NCI-H1048 (cell line): ENCODE measurements around the gene TRPM4.
"Not testable (repeated sequence)": the region's sequence is repeated elsewhere in the genome, so short reads cannot be mapped to it uniquely, and the experiment has no call there.

Experiments used
- DNase-seq: peaks from one replicate; lab custom pipeline; 2025; lab: John Stamatoyannopoulos, UW

The TRPM4 gene

DNA sequence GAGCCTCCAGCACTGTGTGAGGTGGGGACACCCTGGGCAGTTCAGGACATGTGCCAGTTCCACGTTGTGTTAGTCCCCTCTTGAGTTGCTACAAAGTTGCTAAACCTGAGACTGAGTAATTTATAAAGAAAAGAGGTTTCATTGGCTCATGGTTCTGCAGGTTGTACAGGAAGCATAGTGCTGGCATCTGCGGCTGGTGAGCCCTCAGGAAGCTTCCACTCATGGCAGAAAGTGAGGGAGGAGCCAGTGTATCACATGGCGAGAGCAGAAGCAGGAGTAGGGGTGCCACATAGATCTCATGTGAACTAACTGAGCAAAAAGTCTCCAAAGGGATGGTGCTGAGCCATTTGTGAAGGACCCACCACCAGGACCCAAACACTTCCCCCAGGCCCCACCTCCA, 33.2 kb downstream of the TRPM4 start:
- DNase-seq = no peak

DNA sequence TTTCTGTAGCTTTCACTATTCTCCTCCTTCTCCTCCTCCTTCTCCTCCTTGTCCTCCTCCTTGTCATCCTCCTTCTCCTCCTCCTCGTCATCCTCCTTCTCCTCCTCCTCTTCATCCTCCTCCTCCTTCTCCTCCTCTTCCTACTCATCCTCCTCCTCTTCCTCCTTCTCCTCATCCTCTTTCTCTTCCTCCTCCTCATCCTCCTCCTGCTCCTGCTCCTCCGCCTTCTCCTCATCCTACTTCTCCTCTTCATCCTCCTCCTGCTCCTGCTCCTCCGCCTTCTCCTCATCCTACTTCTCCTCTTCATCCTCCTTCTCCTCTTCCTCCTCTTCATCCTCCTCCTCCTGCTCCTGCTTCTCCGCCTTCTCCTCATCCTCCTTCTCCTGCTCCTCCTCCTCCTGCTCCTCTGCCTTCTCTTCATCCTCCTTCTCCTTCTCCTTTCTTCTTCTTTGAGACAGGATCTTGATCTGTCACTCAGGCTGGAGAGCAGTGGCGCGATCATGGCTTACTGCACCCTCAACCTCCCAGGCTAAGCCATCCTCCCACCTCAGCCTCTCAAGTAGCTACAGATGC, 36.3 kb downstream of the TRPM4 start:
- DNase-seq = no peak

DNA sequence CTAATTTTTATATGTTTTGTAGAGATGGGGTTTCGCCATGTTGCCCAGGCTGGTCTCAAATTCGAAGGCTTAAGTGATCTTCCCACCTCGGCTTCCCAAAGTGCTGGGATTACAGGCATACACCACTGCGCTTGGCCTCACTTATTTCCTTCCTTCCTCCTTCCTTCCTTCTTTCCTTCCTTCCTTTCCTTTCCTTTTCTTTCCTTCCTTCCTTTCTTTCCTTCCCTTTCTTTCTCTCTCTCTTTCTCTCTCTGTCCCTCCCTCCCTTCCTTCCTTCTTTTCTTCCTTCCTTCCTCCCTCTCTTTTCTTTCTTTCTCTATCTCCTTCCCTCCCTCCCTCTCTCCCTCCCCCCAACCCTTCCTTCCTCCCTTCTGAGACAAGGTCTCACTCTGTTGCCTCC, 36.8 kb downstream of the TRPM4 start:
- no peak for DNase-seq

DNA sequence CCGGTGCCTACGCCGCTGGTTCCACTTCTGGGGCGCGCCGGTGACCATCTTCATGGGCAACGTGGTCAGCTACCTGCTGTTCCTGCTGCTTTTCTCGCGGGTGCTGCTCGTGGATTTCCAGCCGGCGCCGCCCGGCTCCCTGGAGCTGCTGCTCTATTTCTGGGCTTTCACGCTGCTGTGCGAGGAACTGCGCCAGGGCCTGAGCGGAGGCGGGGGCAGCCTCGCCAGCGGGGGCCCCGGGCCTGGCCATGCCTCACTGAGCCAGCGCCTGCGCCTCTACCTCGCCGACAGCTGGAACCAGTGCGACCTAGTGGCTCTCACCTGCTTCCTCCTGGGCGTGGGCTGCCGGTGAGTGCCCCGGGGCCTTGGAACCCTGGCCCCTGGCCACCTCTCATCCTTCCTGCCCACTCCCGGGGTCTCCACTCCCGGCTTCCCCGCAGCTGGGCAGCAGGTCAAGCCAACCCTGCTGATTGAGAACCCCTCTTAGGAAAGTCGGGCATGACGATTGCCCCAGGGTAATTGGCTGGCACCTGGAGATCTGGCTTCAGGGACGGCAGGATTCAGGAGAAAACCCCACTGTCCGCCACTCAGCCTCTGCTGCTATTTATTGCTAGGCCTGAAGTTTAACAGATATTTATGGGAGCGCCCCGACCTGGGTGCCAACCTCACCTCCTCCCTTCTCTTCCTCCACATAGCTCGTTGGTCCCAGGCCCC, 39.1 kb downstream of the TRPM4 start:
- no peak for DNase-seq

DNA sequence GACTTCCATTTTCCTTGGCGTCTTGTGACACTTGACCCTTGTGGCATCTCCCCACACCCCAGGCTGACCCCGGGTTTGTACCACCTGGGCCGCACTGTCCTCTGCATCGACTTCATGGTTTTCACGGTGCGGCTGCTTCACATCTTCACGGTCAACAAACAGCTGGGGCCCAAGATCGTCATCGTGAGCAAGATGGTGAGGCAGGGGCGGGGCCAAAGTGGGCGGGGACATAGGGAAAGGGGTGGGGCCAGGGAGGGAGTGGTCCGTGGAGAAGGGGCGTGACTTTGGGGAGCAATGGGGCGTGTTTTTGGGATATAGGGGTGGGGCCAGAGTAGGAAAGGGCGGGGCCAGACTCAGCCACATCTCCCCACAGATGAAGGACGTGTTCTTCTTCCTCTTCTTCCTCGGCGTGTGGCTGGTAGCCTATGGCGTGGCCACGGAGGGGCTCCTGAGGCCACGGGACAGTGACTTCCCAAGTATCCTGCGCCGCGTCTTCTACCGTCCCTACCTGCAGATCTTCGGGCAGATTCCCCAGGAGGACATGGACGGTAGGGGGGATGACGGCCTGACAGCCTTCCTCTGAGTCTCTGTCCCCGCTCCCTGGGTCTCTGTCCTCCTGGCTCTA, 42.8 kb downstream of the TRPM4 start:
- no peak for DNase-seq

DNA sequence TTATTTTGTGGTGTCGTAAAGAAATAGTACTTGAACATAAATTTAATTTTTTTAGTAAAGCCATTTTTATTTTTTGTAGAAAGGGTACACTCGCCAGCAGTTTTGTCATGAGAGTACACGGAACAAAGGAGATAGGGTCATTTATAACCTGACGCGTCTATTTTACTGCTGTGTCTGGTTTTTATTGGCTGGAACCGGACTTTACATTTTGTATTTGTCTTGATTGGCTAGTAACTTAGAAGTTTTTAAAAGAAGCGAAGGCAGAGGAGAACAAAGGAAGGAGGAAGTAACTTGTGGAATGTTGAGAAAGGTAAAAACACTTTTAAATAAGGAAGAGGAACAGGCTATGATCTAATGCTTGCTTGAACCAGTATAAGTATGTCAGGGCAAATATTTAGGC, 43.5 kb downstream of the TRPM4 start:
- DNase-seq = no peak

DNA sequence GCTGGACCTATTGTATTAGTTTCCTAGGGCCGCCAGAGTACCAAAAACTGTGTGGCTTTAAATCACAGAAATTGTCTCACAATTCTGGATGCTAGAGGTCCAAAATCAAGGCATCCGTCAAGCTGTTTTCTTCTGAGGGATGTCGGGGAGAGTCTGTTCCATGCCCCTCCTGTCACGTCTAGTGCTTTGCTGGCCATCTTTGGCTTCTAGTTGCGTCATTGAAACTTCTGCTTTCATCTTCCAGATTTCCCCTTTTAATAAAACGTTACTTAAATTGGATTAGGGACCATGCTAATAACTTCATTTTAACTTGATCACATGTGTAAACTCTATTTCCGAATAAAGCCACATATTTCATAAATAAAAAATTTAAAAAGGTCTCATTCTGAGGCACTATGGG, 47.5 kb downstream of the TRPM4 start:
- no peak for DNase-seq

DNA sequence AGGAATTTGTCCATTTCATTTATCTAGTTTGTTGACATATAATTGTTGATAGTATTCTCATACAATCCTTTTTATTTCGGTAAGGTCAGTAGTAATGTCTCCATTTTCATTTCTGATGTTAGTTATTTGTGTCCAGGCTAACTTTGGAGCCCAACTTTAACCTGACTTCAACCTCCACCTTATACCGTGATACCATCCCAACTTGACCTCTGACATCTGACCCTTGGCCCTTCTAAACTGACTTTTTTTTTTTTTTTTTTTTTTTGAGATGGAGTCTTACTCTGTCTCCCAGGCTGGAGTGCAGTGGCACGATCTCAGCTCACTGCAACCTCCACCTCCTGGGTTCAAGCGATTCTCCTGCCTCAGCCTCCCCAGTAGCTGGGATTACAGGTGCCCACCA, 51.9 kb downstream of the TRPM4 start:
- DNase-seq = not testable (repeated sequence)

DNA sequence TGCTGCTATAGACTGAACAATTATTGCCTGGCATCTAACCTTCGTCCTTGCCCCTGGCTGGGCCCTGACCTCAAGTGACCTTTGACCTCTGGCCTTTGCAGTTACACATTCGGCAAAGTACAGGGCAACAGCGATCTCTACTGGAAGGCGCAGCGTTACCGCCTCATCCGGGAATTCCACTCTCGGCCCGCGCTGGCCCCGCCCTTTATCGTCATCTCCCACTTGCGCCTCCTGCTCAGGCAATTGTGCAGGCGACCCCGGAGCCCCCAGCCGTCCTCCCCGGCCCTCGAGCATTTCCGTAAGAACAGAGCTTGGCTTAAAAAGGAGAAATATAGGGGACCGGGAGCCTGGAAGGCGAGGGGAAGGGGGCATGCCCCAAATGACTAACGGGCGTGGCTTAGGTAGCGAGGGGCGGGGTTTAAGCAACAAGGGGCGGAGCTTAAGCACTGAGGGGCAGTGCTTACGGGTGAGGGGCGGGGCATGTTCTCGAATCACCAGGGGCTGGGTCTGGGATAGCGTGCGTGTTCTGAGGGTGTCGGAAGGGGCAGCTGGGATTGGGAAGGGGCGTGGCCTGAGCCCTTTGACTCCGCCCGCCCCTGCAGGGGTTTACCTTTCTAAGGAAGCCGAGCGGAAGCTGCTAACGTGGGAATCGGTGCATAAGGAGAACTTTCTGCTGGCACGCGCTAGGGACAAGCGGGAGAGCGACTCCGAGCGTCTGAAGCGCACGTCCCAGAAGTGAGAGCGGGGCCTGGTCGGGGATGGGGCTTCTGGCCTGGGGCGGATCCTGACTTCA, 52.7 kb downstream of the TRPM4 start:
- DNase-seq = peak; percentile 62

DNA sequence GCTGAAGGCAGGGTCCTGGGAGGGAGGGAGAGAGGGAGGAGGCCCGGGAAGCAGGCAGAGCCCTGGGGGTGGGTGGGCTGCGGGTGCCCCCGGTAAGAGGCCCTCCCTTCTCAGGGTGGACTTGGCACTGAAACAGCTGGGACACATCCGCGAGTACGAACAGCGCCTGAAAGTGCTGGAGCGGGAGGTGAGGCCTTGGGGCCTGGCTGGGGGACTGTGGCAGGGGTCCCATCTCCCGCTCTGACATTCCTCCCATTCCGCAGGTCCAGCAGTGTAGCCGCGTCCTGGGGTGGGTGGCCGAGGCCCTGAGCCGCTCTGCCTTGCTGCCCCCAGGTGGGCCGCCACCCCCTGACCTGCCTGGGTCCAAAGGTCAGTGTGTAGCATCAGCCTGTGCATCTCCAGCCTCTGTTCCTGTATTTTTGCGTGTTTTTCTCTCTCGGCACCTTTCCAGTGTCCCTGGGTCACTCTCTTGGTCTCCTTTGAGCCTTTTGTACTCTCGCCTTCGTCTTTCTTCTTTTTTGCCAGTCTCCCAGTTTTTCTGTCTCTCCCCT, 53.4 kb downstream of the TRPM4 start:
- DNase-seq = no peak

DNA sequence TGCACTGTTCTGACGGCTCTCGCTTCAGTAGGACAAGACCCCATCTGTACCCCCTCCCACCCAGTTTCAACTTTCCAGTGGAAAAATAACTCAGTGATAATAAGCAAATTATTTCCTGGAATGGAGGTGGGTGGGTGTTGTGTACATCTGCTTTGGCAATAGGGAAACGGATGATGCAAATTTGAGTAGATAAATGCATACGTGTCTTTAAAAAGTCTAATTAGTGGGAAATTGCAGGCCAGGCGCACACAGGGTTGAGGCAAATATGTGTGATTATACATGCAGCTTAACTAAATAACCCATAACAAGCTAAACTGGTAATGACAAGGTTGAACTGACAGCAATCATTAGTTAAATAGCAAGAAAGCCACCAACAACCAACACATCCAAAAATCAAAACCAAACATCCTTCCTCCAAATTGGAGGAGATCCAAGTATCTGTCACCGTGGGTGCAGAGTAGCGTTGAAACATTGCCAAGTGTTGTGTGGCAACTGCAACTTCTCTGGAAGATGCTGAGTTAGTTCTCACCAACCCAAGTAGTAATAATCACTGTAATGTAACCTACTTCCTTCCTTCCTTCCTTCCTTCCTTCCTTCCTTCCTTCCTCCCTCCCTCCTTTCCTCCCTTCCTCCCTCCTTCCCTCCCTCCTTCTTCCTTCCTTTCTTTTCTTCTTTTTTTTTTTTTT, 54.6 kb downstream of the TRPM4 start:
- DNase-seq = peak; percentile 65

DNA sequence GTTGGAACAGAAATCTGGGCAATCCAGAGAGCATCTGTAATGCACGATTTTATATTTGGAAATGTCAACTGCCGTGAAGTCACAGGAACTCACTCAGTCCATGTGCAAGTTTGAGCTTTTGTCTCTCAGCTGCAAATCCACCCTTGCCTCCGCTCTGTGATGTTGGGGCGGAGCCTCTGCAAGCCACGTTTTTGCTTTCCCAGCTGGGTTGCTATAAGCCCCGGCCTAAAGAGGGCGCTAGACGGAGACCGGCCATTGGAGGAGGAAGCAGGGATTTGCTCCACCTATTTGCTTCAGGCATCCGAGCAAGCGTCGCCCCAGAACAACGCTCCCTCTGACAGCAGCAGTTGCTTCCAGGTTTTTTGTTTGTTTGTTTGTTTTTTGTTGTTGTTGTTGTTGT, 56.2 kb downstream of the TRPM4 start:
- no peak for DNase-seq

DNA sequence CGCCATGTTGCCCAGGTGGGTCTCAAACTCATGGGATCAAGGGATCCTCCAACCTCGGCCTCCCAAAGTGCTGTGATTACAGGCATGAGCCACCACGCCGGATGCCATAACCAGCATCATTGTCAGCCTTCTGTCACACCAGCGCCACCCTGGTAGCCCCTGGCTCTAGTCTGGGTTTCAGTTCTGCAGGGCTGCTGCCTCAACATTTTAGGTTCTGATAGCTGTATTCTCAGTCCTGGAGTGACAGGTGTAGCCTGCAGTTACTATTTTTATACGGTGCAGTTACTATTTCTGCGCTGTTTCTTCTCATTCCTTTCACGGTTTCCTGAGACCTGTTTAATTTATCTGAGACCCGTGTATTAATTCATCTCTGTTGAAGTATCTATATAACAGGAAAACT, 57.1 kb downstream of the TRPM4 start:
- no peak for DNase-seq

DNA sequence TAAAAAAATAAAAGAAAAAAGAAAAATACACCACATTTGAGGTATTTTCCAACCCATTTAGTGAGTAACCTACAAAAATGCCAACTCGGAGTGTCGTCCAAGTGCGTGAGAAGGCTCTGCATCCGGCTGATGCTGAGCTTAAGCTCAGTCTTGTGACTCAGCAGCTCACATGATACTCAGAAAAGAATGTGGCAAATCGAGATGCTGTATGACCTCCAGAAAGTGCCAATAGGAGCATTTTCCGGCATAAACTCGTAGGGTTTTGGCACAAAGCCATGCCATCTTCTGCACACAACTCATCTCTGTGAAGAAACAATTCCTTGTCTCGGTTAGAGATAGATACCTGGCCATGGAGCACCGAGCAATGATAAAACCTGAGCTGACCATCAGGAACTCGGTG, 58.5 kb downstream of the TRPM4 start:
- DNase-seq = no peak

DNA sequence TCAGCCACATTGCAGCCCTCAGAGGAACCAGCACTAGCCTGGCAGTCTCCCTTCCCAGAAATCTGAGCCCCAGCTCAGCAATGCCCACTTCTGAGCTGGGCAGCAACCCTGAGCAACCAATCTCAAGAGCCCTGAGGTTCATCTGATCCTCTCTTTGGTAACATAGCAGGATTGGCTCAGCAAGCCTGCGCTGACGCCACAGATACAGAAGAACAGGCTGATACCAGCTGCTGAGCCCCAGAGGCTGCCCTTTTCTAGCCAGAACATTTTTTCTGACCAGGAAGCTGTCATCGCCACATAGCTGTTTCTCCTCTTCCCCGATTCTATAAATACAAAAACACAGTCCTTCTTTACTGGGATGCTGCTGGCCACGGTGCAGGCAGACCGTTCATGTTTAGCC, 59.8 kb downstream of the TRPM4 start:
- DNase-seq = no peak

DNA sequence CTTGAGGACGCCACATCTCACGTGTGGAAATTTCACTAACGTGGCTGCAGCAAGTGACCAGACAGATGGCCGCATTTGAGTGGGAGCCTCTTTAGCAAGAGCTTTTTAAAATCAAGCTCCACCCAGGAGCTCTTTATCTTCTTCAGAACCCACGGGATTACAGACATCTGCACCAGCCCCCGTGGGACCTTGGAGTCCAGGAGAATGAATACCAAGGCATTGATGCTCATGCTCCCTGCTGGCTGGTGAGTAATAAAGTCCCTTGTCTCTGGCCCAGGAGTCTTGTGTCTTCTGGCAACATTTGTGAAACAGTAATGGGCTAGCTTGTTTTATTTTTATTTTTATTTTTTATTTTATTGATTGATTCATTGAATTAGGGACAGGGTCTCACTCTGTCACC, 64.4 kb downstream of the TRPM4 start:
- no peak for DNase-seq

DNA sequence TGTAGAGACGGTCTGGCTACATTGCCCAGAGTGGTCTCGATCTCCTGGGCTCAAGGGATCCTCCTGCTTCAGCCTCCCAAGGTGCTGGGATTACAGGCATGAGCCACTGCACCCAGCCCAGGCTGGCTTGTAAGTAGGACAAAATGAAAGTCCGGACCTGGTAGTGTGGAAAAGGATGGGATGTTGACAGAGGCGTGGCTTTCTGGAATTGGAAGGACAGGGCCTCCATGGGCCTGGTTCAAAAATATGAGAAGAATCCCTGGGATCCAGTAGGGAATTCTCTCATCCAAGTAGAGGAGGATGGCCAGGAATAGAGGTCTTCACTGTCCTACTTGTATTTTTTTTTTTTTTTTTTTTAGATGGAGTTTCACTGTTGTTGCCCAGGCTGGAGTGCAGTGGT, 64.9 kb downstream of the TRPM4 start:
- no peak for DNase-seq

DNA sequence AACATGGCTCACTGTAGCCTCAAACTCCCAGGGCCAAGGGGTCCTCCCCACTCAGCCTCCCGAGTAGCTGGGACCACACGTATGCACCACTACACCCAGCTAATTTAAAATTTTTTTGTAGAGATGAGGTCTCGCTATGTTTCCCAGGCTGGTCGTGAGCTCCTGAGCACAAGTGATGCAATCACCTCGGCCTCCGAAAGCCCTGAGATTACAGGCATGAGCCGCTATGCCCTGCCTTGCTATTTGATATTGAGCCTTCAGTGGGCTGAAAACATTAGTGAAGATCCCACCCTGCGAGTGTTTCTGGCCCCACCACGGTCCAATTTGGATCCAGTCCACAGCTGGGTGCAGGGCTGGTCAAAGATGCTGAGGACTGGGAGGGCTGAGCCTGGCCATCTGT, 65.9 kb downstream of the TRPM4 start:
- no peak for DNase-seq

DNA sequence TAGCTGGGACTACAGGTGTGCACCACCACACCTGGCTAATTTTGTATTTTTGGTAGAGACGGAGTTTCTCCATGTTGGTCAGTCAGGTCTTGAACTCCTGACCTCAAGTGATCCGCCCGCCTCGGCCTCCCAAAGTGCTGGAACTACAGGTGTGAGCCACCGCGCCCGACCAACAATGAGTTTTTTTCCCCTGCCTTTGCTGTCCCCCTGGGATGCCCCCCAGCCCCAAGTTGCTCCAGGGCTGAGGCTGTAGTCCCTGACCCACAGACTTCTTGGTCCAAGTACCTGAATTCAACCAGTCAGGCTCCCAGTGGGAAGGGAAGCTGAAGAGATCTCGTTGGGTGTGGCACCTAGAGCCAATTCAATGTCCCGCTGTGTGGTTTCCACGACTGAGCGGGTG, 66.8 kb downstream of the TRPM4 start:
- DNase-seq = not testable (repeated sequence)

DNA sequence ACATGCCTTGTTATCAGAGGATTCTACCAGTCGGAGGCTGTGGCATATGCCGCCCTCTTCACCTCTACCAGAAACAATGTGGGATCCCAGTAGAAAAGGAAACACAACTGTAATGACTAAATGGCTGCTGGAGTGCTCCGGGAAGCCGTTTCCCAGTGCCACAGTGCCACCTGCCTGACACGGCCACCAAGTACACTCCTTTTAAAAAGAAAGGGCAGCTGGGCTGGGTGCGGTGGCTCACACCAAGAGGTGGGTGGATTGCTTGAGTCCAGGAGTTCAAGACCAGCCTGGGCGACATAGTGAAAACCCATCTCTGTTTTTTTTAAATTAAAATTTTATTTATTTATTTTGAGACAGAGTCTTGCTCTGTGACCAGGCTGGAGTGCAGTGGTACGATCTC, 67.3 kb downstream of the TRPM4 start:
- DNase-seq = peak; percentile 32

DNA sequence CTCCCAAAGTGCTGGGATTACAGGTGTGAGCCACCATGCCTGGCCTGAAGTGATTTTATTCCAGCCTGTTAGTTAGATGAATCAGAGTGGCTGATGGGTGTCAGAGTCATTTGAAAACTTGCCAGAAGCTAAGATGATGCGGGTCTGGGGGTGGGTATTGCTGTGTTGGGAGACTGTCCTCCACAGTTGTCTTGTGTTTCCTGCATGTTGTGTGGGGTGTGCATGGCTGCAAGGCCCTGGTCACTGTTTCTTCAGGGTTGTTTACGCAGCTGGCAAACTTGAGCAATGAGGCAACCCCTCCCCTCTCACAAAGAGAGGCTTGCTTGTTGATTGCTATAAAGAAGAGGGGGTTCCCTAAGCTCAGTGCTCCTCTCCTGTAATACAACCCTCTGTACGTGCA, 71.8 kb downstream of the TRPM4 start:
- no peak for DNase-seq

DNA sequence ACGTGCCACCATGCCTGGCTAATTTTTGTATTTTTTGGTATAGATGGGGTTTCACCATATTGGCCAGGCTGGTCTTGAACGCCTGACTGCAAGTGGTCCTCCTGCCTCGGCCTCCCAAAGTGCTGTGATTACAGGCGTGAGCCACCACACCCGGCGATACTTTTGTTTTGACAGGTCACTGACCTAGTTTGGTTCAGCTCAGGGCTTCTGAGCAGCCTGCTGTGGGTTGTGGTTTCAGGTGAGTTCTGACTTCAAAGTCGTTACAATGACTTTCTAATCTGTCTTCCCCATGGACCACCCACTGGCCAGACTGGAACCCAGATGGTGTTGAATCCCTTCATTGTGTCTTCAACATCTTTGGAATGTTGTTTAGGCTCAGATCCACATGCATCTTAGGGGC, 73.8 kb downstream of the TRPM4 start:
- no peak for DNase-seq
